Smooth muscle cell (in vitro differentiated cells): Measurements from ENCODE around the gene RPL41. TPM values are rescaled to one million over a fixed set of nuclear protein-coding genes. Genes with fewer than 3 reads are reported as not detected.
A peak's percentile ranks its signal among the peaks of the same experiment; 100 is the strongest.
"Not testable (repeated sequence)": the region's sequence is repeated elsewhere in the genome, so short reads cannot be mapped to it uniquely, and the experiment has no call there.

Source experiments
- DNase-seq: peaks from one replicate; lab custom pipeline; 2025; ENCODE audit not compliant: unreplicated experiment; lab: John Stamatoyannopoulos, UW
- H2AFZ ChIP-seq: fragments of 200-600 bp; sonication (generic); 2 replicates; pipeline ENCODE4 v1.6.0; 2016; ENCODE audit warnings: antibody characterized with exemption, low read depth, mild to moderate bottlenecking
- H3F3A ChIP-seq: fragments of 200-600 bp; sonication (generic); 2 replicates; pipeline ENCODE4 v1.6.0; 2017; ENCODE audit warnings: antibody characterized with exemption, low read depth
- H3K27ac ChIP-seq: fragments of 200-600 bp; sonication (generic); 2 replicates; pipeline ENCODE4 v1.5.1; 2016; ENCODE audit warnings: low read depth, mild to moderate bottlenecking
- H3K27me3 ChIP-seq: fragments of 200-600 bp; sonication (generic); 2 replicates; pipeline ENCODE4 v1.6.1; 2016; ENCODE audit warnings: low read depth, mild to moderate bottlenecking
- H3K36me3 ChIP-seq: fragments of 200-600 bp; sonication (generic); 2 replicates; pipeline ENCODE4 v1.5.1; 2016; ENCODE audit warnings: low read depth
- H3K4me1 ChIP-seq: fragments of 200-600 bp; sonication (generic); 2 replicates; pipeline ENCODE4 v1.5.1; 2016; ENCODE audit warnings: low read depth
- H3K4me2 ChIP-seq: fragments of 200-600 bp; sonication (generic); 2 replicates; pipeline ENCODE4 v1.6.0; 2016; ENCODE audit warnings: mild to moderate bottlenecking
- H3K4me3 ChIP-seq: fragments of 200-600 bp; sonication (generic); 2 replicates; pipeline ENCODE4 v1.5.1; 2016; ENCODE audit warnings: mild to moderate bottlenecking
- H3K79me2 ChIP-seq: fragments of 200-600 bp; sonication (generic); 2 replicates; pipeline ENCODE4 v1.6.0; 2016; ENCODE audit warnings: low read depth, mild to moderate bottlenecking
- H3K9ac ChIP-seq: fragments of 200-600 bp; sonication (generic); 2 replicates; pipeline ENCODE4 v1.6.0; 2016; ENCODE audit warnings: low read depth
- H3K9me3 ChIP-seq: fragments of 200-600 bp; sonication (generic); replicated peaks from 2 replicates; pipeline ENCODE4 v1.5.1; 2016; ENCODE audit warnings: low read depth
- H4K20me1 ChIP-seq: fragments of 200-600 bp; sonication (generic); 2 replicates; pipeline ENCODE4 v1.6.0; 2016; ENCODE audit warnings: low read depth
- CTCF ChIP-seq: fragments of 200-600 bp; sonication (generic); IDR thresholded peaks from 2 replicates; pipeline ENCODE4 v1.5.1; 2017; ENCODE audit warnings: borderline replicate concordance, mild to moderate bottlenecking, antibody characterized with exemption; ENCODE audit not compliant: insufficient read depth, poor library complexity, severe bottlenecking
- WGBS: methylation state at CpG from one replicate; pipeline ENCODE4 v1.1.7; 2016; ENCODE audit warnings: low lambda C conversion rate; 5-methylcytosine and 5-hydroxymethylcytosine counted together
- polyA plus RNA-seq: library from polyadenylated mRNA; unstranded; fragments of >200 nt; fragmentation: Nextera tagmentation; extraction: Ambion mirVana; gene quantifications from 2 replicates; pipeline ENCODE4 v1.2.1, GENCODE V29; 2016
- total RNA-seq: library from RNA; depleted of rRNA; stranded (reverse); fragments of >200 nt; gene quantifications from 2 replicates; pipeline ENCODE4 v1.2.3, GENCODE V29; 2014

The RPL41 gene
- total RNA-seq (2,929 and 3,246 TPM in 2 replicates), polyA plus RNA-seq (2,414 and 2,571 TPM in 2 replicates)

GRCh38 chr12:56116267-56117081 is at the start of gene RPL41:
Gene RPL41 (plus strand): TSS chr12:56116633.
- Histone ChIP-seq H3K27me3 (no peaks in the 10 kb centered on the region), H4K20me1 (peaks cover 10% of the 10 kb centered on the region), H3K79me2 (peaks cover 8% of the 10 kb centered on the region), H2AFZ (peak within 1 kb of the TSS; percentile 79), H3K27ac (peak within 1 kb of the TSS; percentile 95), H3K9me3 (no peaks in the 10 kb centered on the region), H3K4me1 (peaks cover 12% of the 10 kb centered on the region), H3K4me2 (peak within 1 kb of the TSS; percentile 96), H3K4me3 (peak within 1 kb of the TSS; percentile 74), H3F3A (peaks cover 24% of the 10 kb centered on the region), H3K36me3 (no peaks in the 10 kb centered on the region), H3K9ac (peak within 1 kb of the TSS; percentile 96)
- peak; percentile 65 for DNase-seq
- under 1% methylated on average over 34 of the region's 34 CpGs for WGBS
- no peak for TF ChIP-seq CTCF

GRCh38 chr12:56071648-56072047 is 44.8 kb upstream of the RPL41 start:
- 71% methylated on average over 4 of the region's 4 CpGs for WGBS
- no peaks in the 10 kb centered on the region for H4K20me1 ChIP-seq
- DNase-seq: no peak

DNA sequence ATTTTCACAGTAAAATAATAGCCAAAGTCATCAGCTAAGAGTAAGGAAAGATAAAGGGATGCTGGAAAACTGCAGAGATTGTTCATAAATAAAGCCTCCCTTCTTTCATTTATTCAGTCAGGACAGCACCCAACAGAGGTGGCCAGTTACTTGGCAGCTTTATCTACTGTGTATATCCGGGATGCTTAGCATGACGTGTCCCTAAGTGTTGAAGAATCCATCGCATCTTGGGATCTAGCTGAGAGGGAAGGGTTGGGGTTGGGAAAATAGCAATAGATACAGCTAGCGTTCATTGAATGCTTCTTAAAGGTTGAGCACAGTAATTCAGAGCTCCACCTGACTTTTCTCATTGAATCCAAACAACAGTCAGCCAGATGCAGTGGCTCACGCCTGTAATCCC is 42.0 kb upstream of the RPL41 start:
- Histone ChIP-seq H4K20me1 (no peaks in the 10 kb centered on the region), H3F3A (no peaks in the 10 kb centered on the region)
- WGBS: 90% methylated on average over 5 of the region's 5 CpGs

More at GRCh38 chr12:56071648-56072047, 44.8 kb upstream of the RPL41 start:
- TF ChIP-seq CTCF: no peak
- no peaks in the 10 kb centered on the region for H3F3A ChIP-seq
- no peaks in the 10 kb centered on the region for H3K79me2 ChIP-seq
- H3K27me3 ChIP-seq: no peaks in the 10 kb centered on the region
- no peak overlapping the region for H3K9ac ChIP-seq
- no peak overlapping the region for H3K4me2 ChIP-seq
- H2AFZ ChIP-seq: no peak overlapping the region
- no peaks in the 10 kb centered on the region for H3K9me3 ChIP-seq
- H3K27ac ChIP-seq: no peak overlapping the region
- no peaks in the 10 kb centered on the region for H3K4me1 ChIP-seq
- no peaks in the 10 kb centered on the region for H3K36me3 ChIP-seq
- no peak overlapping the region for H3K4me3 ChIP-seq

DNA sequence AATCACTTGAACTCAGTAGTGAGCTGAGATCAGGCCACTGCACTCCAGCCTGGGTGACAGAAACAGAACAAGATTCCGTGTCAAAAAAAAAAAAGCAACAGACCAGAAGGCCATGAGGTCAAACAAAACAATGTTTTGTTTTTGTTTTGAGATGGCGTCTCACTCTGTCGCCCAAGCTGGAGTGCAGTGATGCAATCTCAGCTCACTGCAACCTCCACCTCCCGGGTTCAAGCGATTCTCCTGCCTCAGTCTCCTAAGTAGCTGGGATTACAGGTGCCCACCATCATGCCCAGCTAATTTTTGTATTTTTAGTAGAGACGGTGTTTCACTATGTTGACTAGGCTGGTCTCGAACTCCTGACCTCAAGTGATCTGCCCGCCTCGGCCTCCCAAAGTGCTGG is 38.5 kb upstream of the RPL41 start:
- H3K4me3 ChIP-seq, H3K79me2 ChIP-seq, H3K9ac ChIP-seq, H3F3A ChIP-seq, H3K4me2 ChIP-seq, H3K4me1 ChIP-seq, H3K27ac ChIP-seq, H3K9me3 ChIP-seq, H4K20me1 ChIP-seq, H2AFZ ChIP-seq, H3K36me3 ChIP-seq, DNase-seq: not testable (repeated sequence)
- 89% methylated on average over 9 of the region's 9 CpGs for WGBS
- H3K27me3 ChIP-seq: peaks cover 10% of the 10 kb centered on the region

More for the DNA sequence above, 42.0 kb upstream of the RPL41 start:
- Histone ChIP-seq H3K27me3 (no peaks in the 10 kb centered on the region), H3K4me2 (no peak overlapping the region), H3K4me1 (no peaks in the 10 kb centered on the region), H3K9ac (no peak overlapping the region), H2AFZ (no peak overlapping the region), H3K27ac (no peak overlapping the region), H3K79me2 (no peaks in the 10 kb centered on the region), H3K36me3 (no peaks in the 10 kb centered on the region), H3K4me3 (no peak overlapping the region), H3K9me3 (no peaks in the 10 kb centered on the region)
- no peak for DNase-seq
- no peak for TF ChIP-seq CTCF
